ENCODE results near the gene FAM124A. TPM values are rescaled to one million over a fixed set of nuclear protein-coding genes. Genes with fewer than 3 reads are reported as not detected.
A peak's percentile ranks its signal among the peaks of the same experiment; 100 is the strongest.
"Not testable (repeated sequence)": the region's sequence is repeated elsewhere in the genome, so short reads cannot be mapped to it uniquely, and the experiment has no call there.

Gene FAM124A
- total and polyA plus RNA-seq, 2 experiments from 2014 or later = not detected

- H3F3A ChIP-seq (ENCODE audit: insufficient read depth) = no peaks in the 10 kb centered on the region
- TF ChIP-seq EZH2phosphoT487 (IDR thresholded peaks at IDR 0.05; ENCODE audit: insufficient read depth, low read depth) (no peak), EZH2 (IDR thresholded peaks at IDR 0.05; ENCODE audit: insufficient read depth, poor library complexity, severe bottlenecking) (no peak)
- no peak overlapping the region for H3K27ac ChIP-seq
- no peaks in the 10 kb centered on the region for H3K9me3 ChIP-seq (ENCODE audit: low read depth)
- WGBS, 2 experiments (ENCODE audit: low coverage in 1 of 2, low lambda C conversion rate in 2 of 2, missing lambda C conversion rate in 2 of 2) = 77% methylated on average over 13 of the region's 13 CpGs
- no peaks in the 10 kb centered on the region for H4K20me1 ChIP-seq (ENCODE audit: insufficient read depth)
- no peaks in the 10 kb centered on the region for H3K4me1 ChIP-seq (ENCODE audit: insufficient read depth)
- DNase-seq = no peak
- no peaks in the 10 kb centered on the region for H3K36me3 ChIP-seq (ENCODE audit: low read depth)
- H3K9me2 ChIP-seq (ENCODE audit: insufficient read depth) = no peaks in the 10 kb centered on the region
- in situ Hi-C loops (cut with MboI) = loop anchor here (10.0 kb wide), 1 partner anchor 126 kb away; no protein-coding TSS in a partner anchor
- no peak overlapping the region for H3K4me3 ChIP-seq
- H3K79me2 ChIP-seq (ENCODE audit: insufficient read depth) = no peaks in the 10 kb centered on the region
- H3K27me3 ChIP-seq (replicated peaks; ENCODE audit: insufficient read depth) = peaks cover 38% of the 10 kb centered on the region
- H3K4me2 ChIP-seq (ENCODE audit: unreplicated experiment) = no peak overlapping the region
- no peak overlapping the region for H2AFZ ChIP-seq
- no peak overlapping the region for H3K9ac ChIP-seq
Measured at GRCh38 chr13:51280379-51280940, 58.3 kb downstream of the FAM124A start.

GRCh38 chr13:51282322-51282721, 60.1 kb downstream of the FAM124A start:
- 74 to 77% methylated on average over 6 of the region's 6 CpGs for WGBS, 2 experiments (ENCODE audit: low coverage in 1 of 2, low lambda C conversion rate in 2 of 2, missing lambda C conversion rate in 2 of 2)
- Histone ChIP-seq H3K79me2 (ENCODE audit: insufficient read depth) (no peaks in the 10 kb centered on the region), H3F3A (ENCODE audit: insufficient read depth) (no peaks in the 10 kb centered on the region), H3K9me3 (ENCODE audit: low read depth) (no peaks in the 10 kb centered on the region), H3K4me1 (ENCODE audit: insufficient read depth) (no peaks in the 10 kb centered on the region), H4K20me1 (ENCODE audit: insufficient read depth) (no peaks in the 10 kb centered on the region), H3K4me3 (no peak overlapping the region), H3K27ac (no peak overlapping the region), H3K4me2 (ENCODE audit: unreplicated experiment) (no peak overlapping the region), H3K9me2 (ENCODE audit: insufficient read depth) (no peaks in the 10 kb centered on the region), H3K36me3 (ENCODE audit: low read depth) (no peaks in the 10 kb centered on the region), H3K9ac (no peak overlapping the region), H3K27me3 (replicated peaks; ENCODE audit: insufficient read depth) (peaks cover 26% of the 10 kb centered on the region), H2AFZ (no peak overlapping the region)
- in situ Hi-C loops (cut with MboI) = loop anchor here (10.0 kb wide), 1 partner anchor 128 kb away; no protein-coding TSS in a partner anchor
- TF ChIP-seq EZH2phosphoT487 (IDR thresholded peaks at IDR 0.05; ENCODE audit: insufficient read depth, low read depth) (no peak), EZH2 (IDR thresholded peaks at IDR 0.05; ENCODE audit: insufficient read depth, poor library complexity, severe bottlenecking) (no peak)
- no peak for DNase-seq

- not testable (repeated sequence) for H3K4me3 ChIP-seq; H3K4me2 ChIP-seq (ENCODE audit: unreplicated experiment); H3K27ac ChIP-seq; H3F3A ChIP-seq (ENCODE audit: insufficient read depth); H3K79me2 ChIP-seq (ENCODE audit: insufficient read depth); H2AFZ ChIP-seq; H4K20me1 ChIP-seq (ENCODE audit: insufficient read depth); H3K9me2 ChIP-seq (ENCODE audit: insufficient read depth); H3K4me1 ChIP-seq (ENCODE audit: insufficient read depth); H3K36me3 ChIP-seq (ENCODE audit: low read depth); H3K9me3 ChIP-seq (ENCODE audit: low read depth); H3K9ac ChIP-seq
- peak; percentile 14 for DNase-seq
- peaks cover 26% of the 10 kb centered on the region for H3K27me3 ChIP-seq (replicated peaks; ENCODE audit: insufficient read depth)
- WGBS, 2 experiments (ENCODE audit: low coverage in 1 of 2, low lambda C conversion rate in 2 of 2, missing lambda C conversion rate in 2 of 2) = 77 to 82% methylated on average over 5 of the region's 5 CpGs
- in situ Hi-C loops (cut with MboI) = loop anchor here (10.0 kb wide), 1 partner anchor 128 kb away; no protein-coding TSS in a partner anchor
Measured at GRCh38 chr13:51282923-51283322, 60.7 kb downstream of the FAM124A start.

- no peak overlapping the region for H3K4me2 ChIP-seq (ENCODE audit: unreplicated experiment)
- H3K27ac ChIP-seq = no peak overlapping the region
- H3K36me3 ChIP-seq (ENCODE audit: low read depth) = no peaks in the 10 kb centered on the region
- no peak overlapping the region for H3K4me3 ChIP-seq
- no peaks in the 10 kb centered on the region for H3K9me3 ChIP-seq (ENCODE audit: low read depth)
- peak; percentile 5 for DNase-seq
- in situ Hi-C loops (cut with MboI) = loop anchor here (10.0 kb wide), 1 partner anchor 129 kb away; no protein-coding TSS in a partner anchor
- 95 to 100% methylated on average over 1 of the region's 1 CpG for WGBS, 2 experiments (ENCODE audit: low coverage in 1 of 2, low lambda C conversion rate in 2 of 2, missing lambda C conversion rate in 2 of 2)
- TF ChIP-seq EZH2 (IDR thresholded peaks at IDR 0.05; ENCODE audit: insufficient read depth, poor library complexity, severe bottlenecking) = no peak
- no peaks in the 10 kb centered on the region for H3K4me1 ChIP-seq (ENCODE audit: insufficient read depth)
- H4K20me1 ChIP-seq (ENCODE audit: insufficient read depth) = no peaks in the 10 kb centered on the region
- H3K27me3 ChIP-seq (replicated peaks; ENCODE audit: insufficient read depth) = peaks cover 26% of the 10 kb centered on the region
- no peaks in the 10 kb centered on the region for H3F3A ChIP-seq (ENCODE audit: insufficient read depth)
- H3K79me2 ChIP-seq (ENCODE audit: insufficient read depth) = no peaks in the 10 kb centered on the region
- no peak overlapping the region for H3K9ac ChIP-seq
- H2AFZ ChIP-seq = no peak overlapping the region
- H3K9me2 ChIP-seq (ENCODE audit: insufficient read depth) = no peaks in the 10 kb centered on the region
Measured at GRCh38 chr13:51283371-51283770, 61.2 kb downstream of the FAM124A start.

- in situ Hi-C loops (cut with MboI) = loop anchor here (10.0 kb wide), 1 partner anchor 130 kb away; no protein-coding TSS in a partner anchor
- 93 to 98% methylated on average over 3 of the region's 3 CpGs for WGBS, 2 experiments (ENCODE audit: low coverage in 1 of 2, low lambda C conversion rate in 2 of 2, missing lambda C conversion rate in 2 of 2)
- Histone ChIP-seq H3K27me3 (replicated peaks; ENCODE audit: insufficient read depth) (peaks cover 26% of the 10 kb centered on the region), H4K20me1 (ENCODE audit: insufficient read depth) (no peaks in the 10 kb centered on the region), H3K9me3 (ENCODE audit: low read depth) (no peaks in the 10 kb centered on the region), H3K4me1 (ENCODE audit: insufficient read depth) (no peaks in the 10 kb centered on the region), H2AFZ (no peak overlapping the region), H3K4me3 (no peak overlapping the region), H3K79me2 (ENCODE audit: insufficient read depth) (no peaks in the 10 kb centered on the region), H3K36me3 (ENCODE audit: low read depth) (no peaks in the 10 kb centered on the region), H3K9ac (no peak overlapping the region), H3K27ac (no peak overlapping the region), H3K9me2 (ENCODE audit: insufficient read depth) (no peaks in the 10 kb centered on the region), H3K4me2 (ENCODE audit: unreplicated experiment) (no peak overlapping the region), H3F3A (ENCODE audit: insufficient read depth) (no peaks in the 10 kb centered on the region)
- DNase-seq = no peak
- TF ChIP-seq EZH2 (IDR thresholded peaks at IDR 0.05; ENCODE audit: insufficient read depth, poor library complexity, severe bottlenecking) (no peak), EZH2phosphoT487 (IDR thresholded peaks at IDR 0.05; ENCODE audit: insufficient read depth, low read depth) (no peak)
Measured at GRCh38 chr13:51284339-51284738, 62.1 kb downstream of the FAM124A start.
